A549 (cell line): ENCODE measurements around the gene NDUFB2. TPM values are rescaled to one million over a fixed set of nuclear protein-coding genes. Genes with fewer than 3 reads are reported as not detected.

ENCODE experiments used
- ATAC-seq, 2 experiments: fragments of 200-7000 bp in 1 of 2; fragments of >200 bp in 1 of 2; cut with Nextera tagmentation in 1 of 2; cut with Tn5 transposase in 1 of 2; 3 replicates each; pipeline versions ENCODE4 v1.8.0 to v1.9.1; 2018 to 2020; ENCODE audit warnings: mild to moderate bottlenecking in 1 of 2, moderate library complexity in 1 of 2
- CTCF ChIA-PET: fragments of 300-600 bp; sonication (Branson Sonifier 250); formaldehyde crosslinking; extraction: SDS; loops from one replicate; lab custom pipeline; 2021; ENCODE audit warnings: antibody characterized with exemption, inconsistent platforms; lab: Yijun Ruan, JAX
- POLR2A ChIA-PET: fragments of 350-600 bp; formaldehyde crosslinking; extraction: SDS; loops from one replicate; lab custom pipeline; 2021; ENCODE audit warnings: antibody characterized with exemption, inconsistent platforms; lab: Yijun Ruan, JAX
- DNase-seq, 2 experiments: peaks; one replicate each; pipeline versions ENCODE4 v3.0.0 to v3.0.0-alpha.2; 2011 to 2016; ENCODE audit warnings: low read depth in 1 of 2, low spot score in 1 of 2
- FAIRE-seq: peaks from 2 replicates; lab custom pipeline; 2011; peaks lifted over from hg19 to GRCh38; lab: Jason Lieb, UNC
- H3K27ac ChIP-seq, 2 experiments: fragments of >200 bp; sonication (Bioruptor Twin); formaldehyde crosslinking; 3 replicates each; pipeline ENCODE4 v1.5.1; 2016 to 2017
- H3K4me1 ChIP-seq: fragments of >200 bp; sonication (Bioruptor Twin); formaldehyde crosslinking; 3 replicates; pipeline ENCODE4 v1.6.1; 2016
- H3K4me2 ChIP-seq: fragments of >200 bp; sonication (Bioruptor Twin); formaldehyde crosslinking; 3 replicates; pipeline ENCODE4 v1.6.1; 2016
- H3K4me3 ChIP-seq: fragments of >200 bp; sonication (Bioruptor Twin); formaldehyde crosslinking; 3 replicates; pipeline ENCODE4 v1.5.1; 2016
- H3K9me3 ChIP-seq: fragments of >200 bp; sonication (Bioruptor Twin); formaldehyde crosslinking; 3 replicates; pipeline ENCODE4 v1.6.1; 2016
- BHLHE40 ChIP-seq: IDR thresholded peaks from 2 replicates; pipeline ENCODE4 v1.6.1; 2012; ENCODE audit warnings: low read depth, low read length, inconsistent platforms
- CBX8 ChIP-seq: fragments of 200-600 bp; sonication (generic); IDR thresholded peaks from 2 replicates; pipeline ENCODE4 v1.6.1; 2016
- CHD2 ChIP-seq: fragments of 150-350 bp; IDR thresholded peaks from 2 replicates; pipeline ENCODE4 v1.6.1; 2014; ENCODE audit warnings: low read length; ENCODE audit not compliant: partially characterized antibody
- CHD4 ChIP-seq: fragments of 200-600 bp; sonication (generic); IDR thresholded peaks from 2 replicates; pipeline ENCODE4 v1.6.1; 2016; ENCODE audit warnings: antibody characterized with exemption, mild to moderate bottlenecking, borderline replicate concordance
- EHF ChIP-seq: fragments of 250-450 bp; sonication (Bioruptor Pico); IDR thresholded peaks from 2 replicates; pipeline ENCODE4 v1.5.0; 2020; ENCODE audit warnings: mild to moderate bottlenecking
- ESRRA ChIP-seq: fragments of 150-350 bp; IDR thresholded peaks from 2 replicates; pipeline ENCODE4 v1.6.1; 2014; ENCODE audit warnings: mild to moderate bottlenecking, low read length, borderline replicate concordance
- FOSB ChIP-seq: fragments of 250-450 bp; sonication (Bioruptor Pico); IDR thresholded peaks from 2 replicates; pipeline ENCODE4 v1.5.0; 2020; ENCODE audit warnings: mild to moderate bottlenecking, moderate library complexity
- FOSL2 ChIP-seq, 2 experiments: fragments of 450-650 bp in 1 of 2; fragments of >200 bp in 1 of 2; sonication (Bioruptor Twin) in 1 of 2; formaldehyde crosslinking; IDR thresholded peaks; 2 replicates each; pipeline versions ENCODE4 v1.5.0 to v1.6.1; 2016 to 2020; ENCODE audit warnings: mild to moderate bottlenecking in 1 of 2, moderate library complexity in 1 of 2
- GATA3 ChIP-seq: IDR thresholded peaks from 2 replicates; pipeline ENCODE4 v1.6.1; 2012; ENCODE audit warnings: borderline replicate concordance
- HOXB13 ChIP-seq: fragments of 250-450 bp; sonication (Bioruptor Pico); IDR thresholded peaks from 2 replicates; pipeline ENCODE4 v1.5.0; 2020; ENCODE audit warnings: low read depth, mild to moderate bottlenecking, moderate library complexity
- HOXB5 ChIP-seq: fragments of 250-450 bp; sonication (Bioruptor Pico); IDR thresholded peaks from 2 replicates; pipeline ENCODE4 v1.5.0; 2020; ENCODE audit warnings: mild to moderate bottlenecking, moderate library complexity
- JUNB ChIP-seq: fragments of >200 bp; sonication (Bioruptor Twin); formaldehyde crosslinking; IDR thresholded peaks from 2 replicates; pipeline ENCODE4 v1.6.1; 2016
- KDM5A ChIP-seq: fragments of 200-600 bp; sonication (generic); IDR thresholded peaks from 2 replicates; pipeline ENCODE4 v1.6.1; 2016; ENCODE audit warnings: antibody characterized with exemption, mild to moderate bottlenecking
- MAFK ChIP-seq: fragments of 450-650 bp; IDR thresholded peaks from 2 replicates; pipeline ENCODE4 v1.6.1; 2014; ENCODE audit not compliant: partially characterized antibody
- MYC ChIP-seq: IDR thresholded peaks from 2 replicates; pipeline ENCODE4 v1.6.1; 2012; ENCODE audit warnings: mild to moderate bottlenecking, inconsistent platforms, low read length, improper control_type of control experiment, borderline replicate concordance
- RAD21 ChIP-seq, 2 experiments: fragments of >200 bp in 1 of 2; sonication (Bioruptor Twin) in 1 of 2; formaldehyde crosslinking in 1 of 2; IDR thresholded peaks in 1 of 2; conservative IDR thresholded peaks in 1 of 2; 2 replicates in 1 of 2; 3 replicates in 1 of 2; pipeline ENCODE4 v1.6.1; 2012 to 2018; ENCODE audit warnings: inconsistent platforms in 1 of 2
- RARB ChIP-seq: fragments of 250-450 bp; sonication (Bioruptor Pico); IDR thresholded peaks from 2 replicates; pipeline ENCODE4 v1.8.0; 2021; ENCODE audit warnings: mild to moderate bottlenecking, moderate library complexity
- RCOR1 ChIP-seq: fragments of 150-350 bp; IDR thresholded peaks from 2 replicates; pipeline ENCODE4 v1.6.1; 2014; ENCODE audit warnings: antibody characterized with exemption, low read length, low read depth
- SMC3 ChIP-seq: fragments of >200 bp; sonication (Bioruptor Twin); formaldehyde crosslinking; IDR thresholded peaks from 3 replicates; pipeline ENCODE4 v1.6.1; 2018; ENCODE audit warnings: inconsistent platforms
- SREBF2 ChIP-seq: fragments of 450-650 bp; IDR thresholded peaks from 2 replicates; pipeline ENCODE4 v1.6.1; 2014; ENCODE audit warnings: mild to moderate bottlenecking, moderate library complexity
- TFCP2L1 ChIP-seq: fragments of 250-450 bp; sonication (Bioruptor Pico); IDR thresholded peaks from 2 replicates; pipeline ENCODE4 v1.5.0; 2021; ENCODE audit warnings: mild to moderate bottlenecking
- TP53 ChIP-seq: fragments of 250-450 bp; sonication (Bioruptor Pico); IDR thresholded peaks from 2 replicates; pipeline ENCODE4 v1.5.0; 2021; ENCODE audit warnings: mild to moderate bottlenecking, moderate library complexity
- ZC3H11A ChIP-seq: fragments of 450-650 bp; IDR thresholded peaks from 2 replicates; pipeline ENCODE4 v1.6.1; 2014; ENCODE audit warnings: antibody characterized with exemption, mild to moderate bottlenecking
- ZSCAN20 ChIP-seq: fragments of 250-450 bp; sonication (Bioruptor Pico); IDR thresholded peaks from 2 replicates; pipeline ENCODE4 v1.8.0; 2022; ENCODE audit warnings: mild to moderate bottlenecking, moderate library complexity
- WGBS: methylation state at CpG from one replicate; pipeline ENCODE4 v1.1.6; 2017; ENCODE audit errors: missing lambda C conversion rate; 5-methylcytosine and 5-hydroxymethylcytosine counted together
- polyA plus RNA-seq, 4 experiments: library from polyadenylated mRNA; depleted of rRNA in 3 of 4; stranded (reverse); fragments of >200 nt; fragmentation: RNase III in 1 of 4; extraction: RNeasy Plus Mini Kit Qiagen cat#74134 plus additional on column Dnase treatment in 1 of 4; gene quantifications; 2 replicates in 3 of 4; 3 replicates in 1 of 4; pipeline ENCODE4 v1.2.3, GENCODE V29; 2011 to 2017
- TF ChIP-seq, protein P1 (sequence below): IDR thresholded peaks from 2 replicates; pipeline ENCODE4 v1.6.1; 2012
- TF ChIP-seq, protein P2 (sequence below): fragments of 250-450 bp; sonication (Bioruptor Pico); IDR thresholded peaks from 2 replicates; pipeline ENCODE4 v1.5.0; 2020; ENCODE audit warnings: low read depth, mild to moderate bottlenecking, moderate library complexity
- TF ChIP-seq, protein P3 (sequence below): fragments of >200 bp; sonication (Bioruptor Twin); formaldehyde crosslinking; IDR thresholded peaks from 3 replicates; pipeline ENCODE4 v1.5.1; 2016
- TF ChIP-seq, protein P4 (sequence below): IDR thresholded peaks from 2 replicates; pipeline ENCODE4 v1.6.1; 2012; ENCODE audit warnings: low read depth, borderline replicate concordance

NDUFB2 gene
- polyA plus RNA-seq, 2 of the 4 experiments (the other 2 are of a cell fraction): 370 to 381 TPM

DNA sequence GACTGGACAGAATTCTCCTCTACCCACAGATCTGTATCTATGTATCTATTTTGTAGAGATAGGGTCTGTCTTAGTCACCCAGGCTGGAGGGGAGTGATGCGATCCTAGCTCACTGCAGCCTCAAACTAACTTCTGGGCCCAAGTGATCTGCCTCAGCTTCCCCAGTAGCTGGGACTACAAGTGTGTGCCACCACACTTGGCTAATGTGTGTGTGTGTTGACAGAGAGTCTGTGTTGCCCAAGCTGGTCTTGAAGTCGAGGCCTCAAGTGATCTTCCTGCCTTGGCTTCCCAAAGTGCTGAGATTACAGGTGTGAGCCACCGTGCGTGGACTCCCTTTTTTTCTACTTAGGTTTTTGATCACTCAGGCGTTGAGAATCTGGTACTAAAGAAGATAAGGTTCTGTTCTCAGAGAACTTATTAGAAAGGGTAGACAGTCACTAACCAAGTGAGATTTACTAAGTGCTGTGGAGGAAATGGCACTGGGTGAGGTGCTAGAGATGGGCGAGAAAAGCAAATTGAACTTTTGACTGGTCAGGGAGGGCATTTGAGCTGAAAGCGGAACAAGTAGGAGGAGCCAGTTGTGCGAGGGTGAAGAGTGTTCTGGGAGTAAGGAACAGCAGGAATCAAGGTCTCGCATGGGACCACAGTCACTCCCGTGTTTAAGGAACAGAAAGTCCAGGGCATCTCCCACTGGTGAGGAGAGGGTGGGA is 18.0 kb downstream of the NDUFB2 start:
- no peak for FAIRE-seq
- 92% methylated on average over 10 of the region's 10 CpGs for WGBS
- POLR2A ChIA-PET: no interaction called here

DNA sequence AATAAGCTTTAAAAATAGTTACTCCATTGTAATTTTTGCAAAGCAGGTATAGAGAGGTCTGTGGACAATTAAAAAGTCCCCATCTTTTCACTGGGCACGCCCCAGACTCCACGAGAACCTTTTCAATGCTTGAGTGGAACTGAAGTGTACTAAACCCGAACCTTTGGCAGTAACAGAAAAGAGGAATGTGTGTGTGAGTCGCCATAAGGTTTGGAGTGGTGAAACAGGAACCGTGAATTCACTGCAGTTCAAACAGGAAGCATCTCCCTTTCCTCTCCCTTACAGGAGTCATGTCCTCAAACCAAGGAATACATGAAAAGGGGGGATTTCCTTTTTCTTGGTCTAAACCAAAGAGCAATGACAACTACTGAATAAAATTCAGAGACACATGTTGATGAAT is 23.2 kb downstream of the NDUFB2 start:
- no peak overlapping the region for H3K27ac ChIP-seq
- no peaks in the 10 kb centered on the region for H3K4me1 ChIP-seq
- ATAC-seq (no peak), FAIRE-seq (no peak), DNase-seq (no peak)
- TF ChIP-seq, protein P1, sequence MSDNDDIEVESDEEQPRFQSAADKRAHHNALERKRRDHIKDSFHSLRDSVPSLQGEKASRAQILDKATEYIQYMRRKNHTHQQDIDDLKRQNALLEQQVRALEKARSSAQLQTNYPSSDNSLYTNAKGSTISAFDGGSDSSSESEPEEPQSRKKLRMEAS: no peak
- TF ChIP-seq HOXB13 (CRISPR knock-in tag) (no peak), ESRRA (no peak), EHF (CRISPR knock-in tag) (no peak), HOXB5 (CRISPR knock-in tag) (no peak), RAD21 (conservative IDR thresholded peaks at IDR 0.05 in 1 of 2, IDR thresholded peaks at IDR 0.05 in 1 of 2) (no peak), KDM5A (no peak), TFCP2L1 (CRISPR knock-in tag) (no peak), CHD4 (no peak), SMC3 (no peak), JUNB (no peak), SREBF2 (no peak), MYC (no peak), FOSL2 (IDR thresholded peaks at IDR 0.05) (no peak), FOSL2 (CRISPR knock-in tag; IDR thresholded peaks at IDR 0.05) (no peak), TP53 (CRISPR knock-in tag) (no peak), CHD2 (no peak), BHLHE40 (no peak), MAFK (no peak)
- TF ChIP-seq, protein P2, sequence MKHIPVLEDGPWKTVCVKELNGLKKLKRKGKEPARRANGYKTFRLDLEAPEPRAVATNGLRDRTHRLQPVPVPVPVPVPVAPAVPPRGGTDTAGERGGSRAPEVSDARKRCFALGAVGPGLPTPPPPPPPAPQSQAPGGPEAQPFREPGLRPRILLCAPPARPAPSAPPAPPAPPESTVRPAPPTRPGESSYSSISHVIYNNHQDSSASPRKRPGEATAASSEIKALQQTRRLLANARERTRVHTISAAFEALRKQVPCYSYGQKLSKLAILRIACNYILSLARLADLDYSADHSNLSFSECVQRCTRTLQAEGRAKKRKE (CRISPR knock-in tag): no peak
- TF ChIP-seq, protein P3, sequence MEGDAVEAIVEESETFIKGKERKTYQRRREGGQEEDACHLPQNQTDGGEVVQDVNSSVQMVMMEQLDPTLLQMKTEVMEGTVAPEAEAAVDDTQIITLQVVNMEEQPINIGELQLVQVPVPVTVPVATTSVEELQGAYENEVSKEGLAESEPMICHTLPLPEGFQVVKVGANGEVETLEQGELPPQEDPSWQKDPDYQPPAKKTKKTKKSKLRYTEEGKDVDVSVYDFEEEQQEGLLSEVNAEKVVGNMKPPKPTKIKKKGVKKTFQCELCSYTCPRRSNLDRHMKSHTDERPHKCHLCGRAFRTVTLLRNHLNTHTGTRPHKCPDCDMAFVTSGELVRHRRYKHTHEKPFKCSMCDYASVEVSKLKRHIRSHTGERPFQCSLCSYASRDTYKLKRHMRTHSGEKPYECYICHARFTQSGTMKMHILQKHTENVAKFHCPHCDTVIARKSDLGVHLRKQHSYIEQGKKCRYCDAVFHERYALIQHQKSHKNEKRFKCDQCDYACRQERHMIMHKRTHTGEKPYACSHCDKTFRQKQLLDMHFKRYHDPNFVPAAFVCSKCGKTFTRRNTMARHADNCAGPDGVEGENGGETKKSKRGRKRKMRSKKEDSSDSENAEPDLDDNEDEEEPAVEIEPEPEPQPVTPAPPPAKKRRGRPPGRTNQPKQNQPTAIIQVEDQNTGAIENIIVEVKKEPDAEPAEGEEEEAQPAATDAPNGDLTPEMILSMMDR: no peak
- WGBS: 81% methylated on average over 5 of the region's 5 CpGs
- no peak overlapping the region for H3K4me3 ChIP-seq
- H3K9me3 ChIP-seq: no peaks in the 10 kb centered on the region
- POLR2A ChIA-PET: no interaction called here
- H3K4me2 ChIP-seq: no peak overlapping the region
- CTCF ChIA-PET: no interaction called here

More for the DNA sequence above, 18.0 kb downstream of the NDUFB2 start:
- ATAC-seq: no peak
- no peak overlapping the region for H3K4me2 ChIP-seq
- no peak overlapping the region for H3K27ac ChIP-seq
- TF ChIP-seq RCOR1 (no peak), EHF (CRISPR knock-in tag) (no peak), RARB (no peak)
- H3K9me3 ChIP-seq: no peaks in the 10 kb centered on the region
- no peak for DNase-seq
- no peaks in the 10 kb centered on the region for H3K4me1 ChIP-seq
- H3K4me3 ChIP-seq: no peak overlapping the region
- CTCF ChIA-PET: no interaction called here

DNA sequence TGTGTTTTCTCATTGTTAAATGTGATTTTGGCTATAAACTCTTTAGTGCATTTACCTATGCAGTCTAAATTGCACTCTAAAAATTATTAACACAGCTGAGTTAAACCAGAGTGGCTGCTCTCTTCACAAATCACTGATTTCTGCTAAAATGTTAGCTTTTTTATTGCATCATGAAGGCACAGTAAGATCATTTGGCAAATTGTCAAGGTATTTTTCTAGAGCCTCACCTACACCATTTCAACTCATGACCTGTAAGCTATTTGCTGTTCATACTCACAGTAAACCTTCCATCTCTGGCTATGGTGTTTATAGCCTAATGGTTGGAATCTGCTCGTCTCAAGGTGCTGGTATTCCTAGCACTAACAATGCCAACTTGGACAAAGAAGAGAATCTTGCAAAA is 25.7 kb downstream of the NDUFB2 start:
- ATAC-seq: no peak
- Histone ChIP-seq H3K27ac (no peak overlapping the region), H3K9me3 (no peaks in the 10 kb centered on the region), H3K4me2 (no peak overlapping the region), H3K4me3 (no peak overlapping the region), H3K4me1 (no peaks in the 10 kb centered on the region)
- ChIA-PET CTCF (interaction anchor here (0.6 to 1.5 kb wide), 2 partner anchors 27 to 348 kb away, joined by 3 read pairs; no protein-coding TSS in a partner anchor), POLR2A (no interaction called here)
- no peak for DNase-seq
- FAIRE-seq: no peak
- 87% methylated on average over 1 of the region's 1 CpG for WGBS
- TF ChIP-seq ZC3H11A (no peak), GATA3 (no peak), KDM5A (no peak), FOSB (CRISPR knock-in tag) (no peak), ZSCAN20 (no peak), HOXB5 (CRISPR knock-in tag) (no peak), CBX8 (no peak), SREBF2 (no peak)
- TF ChIP-seq, protein P4, sequence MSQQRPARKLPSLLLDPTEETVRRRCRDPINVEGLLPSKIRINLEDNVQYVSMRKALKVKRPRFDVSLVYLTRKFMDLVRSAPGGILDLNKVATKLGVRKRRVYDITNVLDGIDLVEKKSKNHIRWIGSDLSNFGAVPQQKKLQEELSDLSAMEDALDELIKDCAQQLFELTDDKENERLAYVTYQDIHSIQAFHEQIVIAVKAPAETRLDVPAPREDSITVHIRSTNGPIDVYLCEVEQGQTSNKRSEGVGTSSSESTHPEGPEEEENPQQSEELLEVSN: no peak
